ENCODE results near the gene MAGI2.
"Not testable (repeated sequence)": the region's sequence is repeated elsewhere in the genome, so short reads cannot be mapped to it uniquely, and the experiment has no call there.

MAGI2 gene

DNA sequence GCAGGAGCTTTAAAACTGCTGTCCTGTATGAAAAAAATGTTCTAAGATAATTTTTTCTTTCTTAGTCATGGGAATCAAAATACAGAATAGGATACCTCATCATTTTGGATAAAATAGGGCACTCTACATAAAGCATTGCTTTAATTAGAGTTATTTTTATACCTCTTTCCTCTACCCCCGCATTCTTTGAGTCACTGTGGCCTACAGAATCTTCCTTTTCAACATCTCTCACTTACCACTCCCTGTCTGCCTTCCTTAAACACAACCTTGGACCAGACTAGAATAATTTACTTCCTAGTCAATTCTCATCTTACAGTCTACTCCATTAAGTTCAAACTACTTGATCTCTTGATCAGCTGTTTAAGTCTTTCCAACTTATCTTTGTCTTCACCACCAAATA is 1192.6 kb downstream of the MAGI2 start:
- no peak overlapping the region for H3K4me3 ChIP-seq (ENCODE audit: low read depth, low read length)
- no peak for DNase-seq (ENCODE audit: low read depth)
- TF ChIP-seq CTCF (conservative IDR thresholded peaks at IDR 0.05; ENCODE audit: low read depth, low read length) = no peak

DNA sequence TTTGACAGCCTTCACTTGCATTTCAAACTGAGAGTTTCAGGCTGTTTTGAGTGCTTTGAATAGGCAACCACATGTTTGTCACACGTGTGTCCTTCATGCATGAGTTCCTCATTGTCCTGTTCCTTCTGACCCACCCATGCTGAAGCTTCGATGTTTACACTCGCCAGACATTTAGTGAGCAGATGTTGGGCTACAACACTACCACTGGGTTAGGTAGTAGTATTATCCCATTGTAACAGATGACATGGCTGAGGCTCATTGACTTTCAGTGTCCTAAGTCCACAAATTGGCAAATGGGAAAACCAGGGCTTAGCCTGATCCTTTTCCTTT is 1198.8 kb downstream of the MAGI2 start:
- no peak overlapping the region for H3K4me3 ChIP-seq (ENCODE audit: low read depth, low read length)
- DNase-seq (ENCODE audit: low read depth) = no peak
- no peak for TF ChIP-seq CTCF (conservative IDR thresholded peaks at IDR 0.05; ENCODE audit: low read depth, low read length)

GRCh38 chr7:78253850-78254725 is 1199.4 kb downstream of the MAGI2 start:
- no peak for TF ChIP-seq CTCF (conservative IDR thresholded peaks at IDR 0.05; ENCODE audit: low read depth, low read length)
- H3K4me3 ChIP-seq (ENCODE audit: low read depth, low read length) = no peak overlapping the region
- DNase-seq (ENCODE audit: low read depth) = no peak

- no peak overlapping the region for H3K4me3 ChIP-seq (ENCODE audit: low read depth, low read length)
- no peak for TF ChIP-seq CTCF (conservative IDR thresholded peaks at IDR 0.05; ENCODE audit: low read depth, low read length)
- no peak for DNase-seq (ENCODE audit: low read depth)
Observed at GRCh38 chr7:78248867-78249266, 1204.6 kb downstream of the MAGI2 start.

DNA sequence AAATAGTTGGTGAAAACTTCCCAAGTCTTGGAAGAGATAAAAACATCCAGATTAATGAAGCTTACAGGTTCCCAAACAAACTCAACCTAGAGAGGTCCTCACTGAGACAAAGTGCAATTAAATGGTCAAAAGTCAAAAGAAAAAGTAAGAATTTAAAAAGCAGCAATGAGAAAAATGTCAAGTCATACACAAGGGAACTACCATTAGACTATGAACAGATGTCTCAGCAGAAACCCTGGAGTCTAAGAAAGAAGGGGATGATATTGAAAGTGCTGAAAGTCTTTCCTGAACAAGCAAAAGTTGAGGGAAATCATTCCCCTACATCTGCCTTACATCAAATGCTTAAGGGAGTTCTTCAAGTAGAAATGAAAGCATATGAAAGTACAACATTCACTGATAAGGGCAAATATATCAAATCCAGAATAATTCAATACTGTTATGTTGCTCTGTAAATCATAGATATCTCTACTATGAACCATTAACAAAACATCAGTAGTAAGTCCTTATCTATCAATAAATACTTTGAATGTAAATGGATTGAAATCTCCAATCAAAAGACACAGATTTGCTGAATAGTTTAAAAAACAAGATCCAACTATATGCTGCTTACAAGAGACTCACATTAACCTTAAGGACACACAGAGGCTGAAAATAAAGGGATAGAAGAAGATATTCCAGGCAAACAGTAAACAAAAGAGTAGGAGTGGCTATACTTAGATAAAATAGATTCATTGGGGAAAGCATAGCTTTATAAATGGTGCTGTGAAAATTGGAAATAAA is 1205.4 kb downstream of the MAGI2 start:
- no peak for DNase-seq (ENCODE audit: low read depth)
- H3K4me3 ChIP-seq (ENCODE audit: low read depth, low read length) = no peak overlapping the region
- no peak for TF ChIP-seq CTCF (conservative IDR thresholded peaks at IDR 0.05; ENCODE audit: low read depth, low read length)

GRCh38 chr7:78240179-78240578 is 1213.3 kb downstream of the MAGI2 start:
- DNase-seq (ENCODE audit: low read depth); H3K4me3 ChIP-seq (ENCODE audit: low read depth, low read length): not testable (repeated sequence)

- no peak for TF ChIP-seq CTCF (conservative IDR thresholded peaks at IDR 0.05; ENCODE audit: low read depth, low read length)
- H3K4me3 ChIP-seq (ENCODE audit: low read depth, low read length) = no peak overlapping the region
- DNase-seq (ENCODE audit: low read depth) = no peak
Observed at GRCh38 chr7:78234634-78235033, 1218.8 kb downstream of the MAGI2 start.

Measured in choroid plexus epithelial cell (primary cell).